NCI-H2029 (cell line): ENCODE data around the gene VRK3.
A peak's percentile ranks its signal among the peaks of the same experiment; 100 is the strongest.
"Not testable (repeated sequence)": the region's sequence is repeated elsewhere in the genome, so short reads cannot be mapped to it uniquely, and the experiment has no call there.

Experiments
- DNase-seq: peaks from one replicate; lab custom pipeline; 2025; lab: John Stamatoyannopoulos, UW

VRK3 gene

DNA sequence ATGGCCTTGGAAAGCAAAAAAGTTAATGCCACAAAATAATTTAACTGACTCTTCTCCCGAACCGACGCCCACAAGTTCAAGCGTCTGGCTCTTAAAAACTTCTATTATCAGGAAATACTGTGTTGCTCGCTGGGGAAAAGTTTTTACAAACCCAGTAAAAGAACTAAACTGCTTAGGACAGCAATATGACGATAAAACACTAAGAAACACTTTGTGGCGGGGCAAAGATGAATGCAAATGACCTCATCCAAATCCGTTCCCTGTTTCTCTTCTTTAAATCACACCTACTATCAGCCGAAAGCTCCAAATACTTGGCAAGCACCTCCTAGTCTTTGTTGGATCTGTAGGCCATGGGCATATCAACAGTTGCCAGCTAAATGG is 69.1 kb downstream of the VRK3 start:
- DNase-seq: no peak

- DNase-seq: no peak
These were observed 70.2 kb downstream of the VRK3 start for GRCh38 chr19:49954933-49955332.

- DNase-seq: no peak
These were observed 70.9 kb downstream of the VRK3 start for GRCh38 chr19:49954092-49954829.

DNA sequence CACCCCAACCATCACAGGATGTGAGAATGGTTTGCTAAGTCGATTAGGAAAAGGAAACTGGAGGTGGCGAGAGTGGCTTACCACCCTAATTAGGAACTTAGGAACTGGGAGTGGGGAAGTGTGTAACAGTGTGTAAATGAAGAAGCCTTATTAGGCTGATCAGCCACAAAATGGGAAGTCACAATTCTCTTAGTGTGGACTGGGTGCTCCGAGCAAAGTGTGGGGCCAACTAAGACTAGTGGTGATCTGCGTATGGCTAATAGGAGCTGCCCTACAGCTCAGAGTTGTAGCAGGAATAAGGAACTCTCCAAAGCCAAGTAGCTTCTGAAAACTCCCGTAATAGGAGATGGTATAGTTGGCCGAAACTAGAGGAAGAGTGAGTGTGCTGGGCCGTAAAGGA is 71.8 kb downstream of the VRK3 start:
- no peak for DNase-seq

DNA sequence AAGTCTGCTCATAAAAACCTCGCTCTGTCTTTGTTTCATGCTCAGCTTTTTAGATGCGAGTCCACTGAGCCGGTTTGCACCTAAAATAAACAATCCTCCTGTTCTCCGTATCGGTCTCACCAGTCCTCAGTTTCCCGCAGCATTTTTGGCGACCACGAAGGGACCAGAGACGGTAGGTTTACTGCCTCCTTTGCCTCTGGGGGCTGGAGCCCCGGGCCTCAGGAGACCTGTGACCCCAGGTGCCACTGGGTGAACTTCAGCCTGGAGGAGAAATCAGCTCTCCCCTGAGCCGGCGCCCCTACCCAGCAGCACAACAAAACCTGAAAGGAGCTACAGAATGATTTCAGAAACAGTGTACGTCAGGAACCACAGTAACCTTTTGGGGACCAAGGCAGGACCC is 72.3 kb downstream of the VRK3 start:
- DNase-seq: no peak

GRCh38 chr19:49952479-49952836 is 72.7 kb downstream of the VRK3 start:
- no peak for DNase-seq

GRCh38 chr19:49951806-49952478 is 73.2 kb downstream of the VRK3 start:
- DNase-seq: no peak

DNA sequence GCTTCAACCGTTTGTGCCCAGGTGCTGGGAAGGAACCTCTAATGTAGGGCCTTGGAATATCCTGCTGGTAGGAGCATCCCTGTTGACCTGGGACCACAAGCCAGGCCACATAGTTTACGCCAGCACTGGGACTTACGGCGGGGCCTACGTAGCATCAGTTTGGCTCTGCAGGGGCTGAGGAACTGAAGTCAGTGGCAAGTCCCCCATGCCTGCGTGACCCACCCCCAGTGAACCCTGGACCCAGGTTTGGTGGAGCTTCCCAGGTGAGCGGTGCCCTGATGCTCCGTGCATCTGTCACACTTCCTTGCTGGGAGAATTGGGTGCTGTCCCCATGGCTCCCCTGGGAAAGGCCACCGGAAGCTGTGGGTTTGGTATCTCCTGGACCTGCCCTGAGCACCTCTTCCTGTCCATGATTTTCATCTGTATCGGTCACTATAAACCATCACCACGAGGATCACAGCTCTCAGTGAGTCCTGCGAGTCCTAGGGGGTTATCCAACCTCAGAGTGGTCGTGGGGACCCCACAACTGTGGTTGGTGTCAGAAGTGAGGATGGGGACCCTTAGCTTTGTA is 74.1 kb downstream of the VRK3 start:
- DNase-seq: no peak

DNA sequence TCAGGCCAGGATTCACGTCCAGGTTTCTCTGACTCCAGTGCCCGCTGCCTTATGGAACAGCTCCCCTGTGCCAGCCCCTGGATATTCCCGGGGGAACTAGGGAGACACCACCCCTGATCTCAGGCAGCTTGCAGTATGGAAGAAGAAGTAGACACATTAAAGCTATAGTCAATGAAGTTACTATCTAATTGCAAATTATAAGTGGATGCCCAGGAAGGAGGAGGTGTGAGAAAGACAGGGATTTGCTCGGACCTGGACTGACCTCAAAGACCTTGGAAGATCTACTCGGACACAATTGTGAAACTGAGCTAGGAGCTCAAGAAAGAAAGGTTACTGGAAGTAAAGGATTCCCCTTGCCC is 74.6 kb downstream of the VRK3 start:
- no peak for DNase-seq

DNA sequence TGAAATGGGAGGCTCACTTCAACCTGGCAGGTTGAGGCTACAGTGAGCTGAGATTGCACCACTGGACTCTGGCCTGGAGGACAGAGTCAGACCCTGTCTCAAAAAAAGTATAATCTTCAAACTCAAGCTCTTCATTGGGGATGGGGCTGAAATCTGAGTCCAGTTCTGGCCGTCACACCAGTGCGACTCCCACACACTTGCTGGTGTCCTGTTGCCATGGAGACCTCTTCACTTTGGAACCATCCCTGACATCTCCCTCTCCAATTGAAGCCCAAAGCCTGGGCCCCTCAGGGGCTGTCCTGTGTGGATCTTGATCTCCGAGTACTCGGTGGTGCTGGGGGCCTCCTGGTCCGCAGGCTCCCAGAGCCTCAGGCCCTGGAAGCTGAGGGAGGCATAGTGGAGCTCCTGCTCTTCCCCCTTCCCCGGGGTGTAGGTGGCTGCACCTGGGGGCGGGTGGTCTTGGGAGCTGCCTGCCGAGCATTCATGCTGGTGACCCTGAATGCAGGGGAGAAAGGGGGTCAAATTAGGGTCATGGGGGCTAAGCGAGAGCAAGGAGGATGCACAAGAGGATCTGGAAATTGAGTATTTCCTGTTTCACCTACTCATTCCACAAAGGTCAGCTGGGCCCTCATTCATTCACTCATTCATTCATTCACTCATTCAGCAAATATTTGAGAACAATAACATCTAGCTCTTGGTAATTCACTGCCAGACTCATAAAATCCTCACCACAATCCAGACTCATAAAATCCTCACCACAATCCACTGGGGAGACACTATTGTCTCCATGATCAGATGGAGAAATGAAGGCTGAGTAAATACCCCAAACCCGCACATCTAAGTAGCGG is 75.2 kb downstream of the VRK3 start:
- no peak for DNase-seq

DNA sequence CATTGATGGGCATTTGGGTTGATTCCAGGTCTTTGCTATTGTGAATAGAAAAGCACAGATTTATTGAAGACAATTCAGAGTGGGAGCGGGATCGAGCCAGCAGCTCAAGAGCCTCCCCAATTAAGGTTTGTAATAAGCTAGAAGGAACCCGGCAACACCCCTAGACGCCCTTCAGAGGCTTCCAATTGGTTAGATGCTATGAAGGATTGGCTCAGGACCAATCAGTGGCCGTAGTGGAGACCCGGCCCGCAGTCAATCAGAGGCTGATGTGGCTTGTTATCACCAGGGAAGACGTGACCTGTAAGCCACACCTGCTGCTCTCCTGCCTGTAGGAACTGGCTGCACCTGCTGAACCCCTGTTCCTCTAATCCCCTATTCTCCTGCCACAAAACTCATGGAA is 78.8 kb downstream of the VRK3 start:
- no peak for DNase-seq

GRCh38 chr19:49944567-49944966 is 80.6 kb downstream of the VRK3 start:
- not testable (repeated sequence) for DNase-seq

- DNase-seq: no peak
These were observed 84.7 kb downstream of the VRK3 start for GRCh38 chr19:49940482-49940791.

DNA sequence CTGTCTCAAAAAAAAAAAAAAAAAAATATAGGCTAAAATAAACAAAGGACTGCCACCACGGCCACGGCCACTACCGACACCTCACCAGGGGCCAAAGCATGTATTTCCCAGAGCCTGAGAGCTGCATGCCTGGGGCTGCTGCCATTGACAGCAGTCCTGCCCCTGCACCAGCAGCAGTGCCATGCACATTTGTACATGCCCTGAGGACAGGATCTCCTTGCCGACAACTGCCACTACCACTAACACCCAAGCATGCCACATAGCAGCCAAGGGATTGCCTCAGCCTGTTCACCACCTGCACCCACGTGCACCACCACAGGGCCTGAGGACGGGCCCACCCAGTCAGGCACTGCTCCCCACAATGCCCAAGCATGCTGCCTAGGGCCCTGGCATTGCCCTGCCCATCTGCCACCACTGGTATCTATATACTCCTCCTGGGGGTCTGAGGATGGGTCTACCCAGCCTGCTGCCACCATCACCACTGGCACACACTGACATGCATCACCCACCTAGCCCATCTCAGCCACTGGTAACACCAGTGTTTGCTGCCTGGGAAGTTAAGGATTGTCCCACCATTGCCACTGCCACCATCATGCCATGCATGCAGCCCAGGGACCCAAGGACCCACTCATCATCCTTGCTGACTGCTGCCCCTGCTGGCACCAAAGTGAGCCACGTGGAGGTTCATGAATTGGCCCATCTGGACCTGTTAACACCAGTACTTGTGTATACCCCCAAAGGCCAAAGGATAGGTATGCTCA is 85.3 kb downstream of the VRK3 start:
- DNase-seq: no peak

- DNase-seq: no peak
These were observed 86.5 kb downstream of the VRK3 start for GRCh38 chr19:49938662-49939061.

GRCh38 chr19:49937750-49938381 is 87.3 kb downstream of the VRK3 start:
- peak; percentile 53 for DNase-seq

DNA sequence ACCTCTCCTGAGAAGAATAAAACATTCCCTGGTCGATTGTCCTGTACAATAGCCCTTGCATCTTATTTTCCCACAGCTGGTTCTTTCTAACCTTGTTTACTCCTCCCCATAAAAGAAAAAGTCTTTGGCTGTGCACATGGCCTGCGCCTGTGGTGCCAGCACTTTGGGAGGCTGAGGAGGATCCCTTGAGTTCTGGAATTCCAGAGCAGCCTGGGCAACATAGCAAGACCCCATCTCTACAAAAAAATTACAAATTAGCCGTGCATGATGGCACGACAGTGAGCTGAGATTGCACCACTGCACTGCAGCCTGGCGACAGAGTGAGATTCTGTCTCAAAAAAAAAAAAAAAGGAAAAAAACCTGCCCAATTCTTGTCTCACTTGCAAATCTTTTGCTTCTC is 88.6 kb downstream of the VRK3 start:
- DNase-seq: no peak

GRCh38 chr19:49933643-49934042 is 91.5 kb downstream of the VRK3 start:
- no peak for DNase-seq

DNA sequence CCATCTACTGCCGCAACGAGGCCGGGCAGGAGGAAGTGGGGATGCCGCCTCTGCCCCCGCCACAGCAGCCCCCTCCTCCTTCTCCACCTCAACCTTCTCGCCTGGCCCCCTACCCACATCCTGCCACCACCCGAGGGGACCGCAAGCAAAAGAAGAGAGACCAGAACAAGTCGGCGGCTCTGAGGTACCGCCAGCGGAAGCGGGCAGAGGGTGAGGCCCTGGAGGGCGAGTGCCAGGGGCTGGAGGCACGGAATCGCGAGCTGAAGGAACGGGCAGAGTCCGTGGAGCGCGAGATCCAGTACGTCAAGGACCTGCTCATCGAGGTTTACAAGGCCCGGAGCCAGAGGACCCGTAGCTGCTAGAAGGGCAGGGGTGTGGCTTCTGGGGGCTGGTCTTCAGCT is 92.4 kb downstream of the VRK3 start:
- DNase-seq: no peak

- DNase-seq: no peak
These were observed 93.1 kb downstream of the VRK3 start for GRCh38 chr19:49932041-49932451.

DNA sequence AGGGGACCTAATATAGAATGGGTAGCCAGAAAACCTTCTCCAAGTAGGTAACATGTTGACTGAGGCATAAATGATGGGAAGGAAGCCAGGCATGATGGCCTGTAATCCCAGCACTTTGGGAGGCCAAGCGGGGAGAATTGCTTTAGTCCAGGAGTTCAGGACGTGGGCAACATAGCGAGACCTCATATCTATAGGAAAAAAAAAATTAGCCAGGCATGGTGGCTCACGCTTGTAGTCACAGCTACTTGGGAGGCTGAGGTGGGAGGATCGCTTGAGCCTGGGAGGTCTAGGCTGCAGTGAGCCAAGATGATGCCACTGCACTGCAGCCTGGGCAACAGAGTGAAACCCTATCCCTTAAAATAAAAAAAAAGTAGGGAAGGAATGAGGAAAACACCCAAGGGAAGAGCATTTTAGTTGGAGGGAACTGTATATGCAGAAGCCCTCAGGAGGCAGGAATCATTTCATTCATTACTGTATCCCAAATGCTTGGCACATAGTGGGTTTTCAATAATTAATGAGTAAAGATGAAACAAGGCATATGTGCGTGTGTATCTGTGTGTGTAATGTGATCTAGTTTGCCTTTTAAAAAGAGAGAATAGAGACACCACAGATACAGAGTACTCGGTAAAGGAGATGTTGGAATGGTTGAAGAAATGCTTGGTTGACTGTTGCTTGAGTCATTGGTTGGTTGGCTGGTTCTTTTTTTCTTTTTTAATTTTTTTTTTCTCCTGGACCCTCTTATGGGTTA is 93.7 kb downstream of the VRK3 start:
- no peak for DNase-seq
